ENCODE data around the gene AKR7A2.
A peak's percentile ranks its signal among the peaks of the same experiment; 100 is the strongest.

Gene AKR7A2

DNA sequence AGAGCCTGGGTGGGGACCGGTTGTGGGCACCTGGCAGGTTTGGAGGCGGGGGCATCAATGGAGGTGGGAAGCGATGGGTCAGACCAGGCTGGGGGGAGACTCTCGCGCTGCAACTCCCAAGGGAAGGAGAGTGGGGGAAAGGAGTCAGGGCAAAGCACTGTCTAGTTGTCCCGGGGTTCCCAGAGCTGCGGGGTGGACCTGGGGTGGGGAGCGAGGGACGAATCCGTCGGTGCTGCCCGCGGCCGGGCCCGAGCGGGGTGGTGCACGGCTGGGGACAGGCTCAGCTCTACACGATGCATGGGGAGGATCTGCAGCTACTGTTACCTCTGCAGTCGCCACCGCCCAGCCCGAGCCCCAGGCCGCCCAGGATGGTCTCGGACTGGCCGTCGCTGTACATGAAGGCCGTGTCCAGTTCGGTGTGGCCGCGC is 427 bp downstream of the AKR7A2 start:
- TF ChIP-seq, protein P1, sequence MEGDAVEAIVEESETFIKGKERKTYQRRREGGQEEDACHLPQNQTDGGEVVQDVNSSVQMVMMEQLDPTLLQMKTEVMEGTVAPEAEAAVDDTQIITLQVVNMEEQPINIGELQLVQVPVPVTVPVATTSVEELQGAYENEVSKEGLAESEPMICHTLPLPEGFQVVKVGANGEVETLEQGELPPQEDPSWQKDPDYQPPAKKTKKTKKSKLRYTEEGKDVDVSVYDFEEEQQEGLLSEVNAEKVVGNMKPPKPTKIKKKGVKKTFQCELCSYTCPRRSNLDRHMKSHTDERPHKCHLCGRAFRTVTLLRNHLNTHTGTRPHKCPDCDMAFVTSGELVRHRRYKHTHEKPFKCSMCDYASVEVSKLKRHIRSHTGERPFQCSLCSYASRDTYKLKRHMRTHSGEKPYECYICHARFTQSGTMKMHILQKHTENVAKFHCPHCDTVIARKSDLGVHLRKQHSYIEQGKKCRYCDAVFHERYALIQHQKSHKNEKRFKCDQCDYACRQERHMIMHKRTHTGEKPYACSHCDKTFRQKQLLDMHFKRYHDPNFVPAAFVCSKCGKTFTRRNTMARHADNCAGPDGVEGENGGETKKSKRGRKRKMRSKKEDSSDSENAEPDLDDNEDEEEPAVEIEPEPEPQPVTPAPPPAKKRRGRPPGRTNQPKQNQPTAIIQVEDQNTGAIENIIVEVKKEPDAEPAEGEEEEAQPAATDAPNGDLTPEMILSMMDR (IDR thresholded peaks at IDR 0.05; ENCODE audit: unreplicated experiment in 3 of 3), result no peak
- Mint-ChIP-seq H3K9me3 (no peaks in the 10 kb centered on the region), H3K27me3 (ENCODE audit: low read depth) (no peaks in the 10 kb centered on the region), H3K36me3 (ENCODE audit: low read depth) (peaks cover 27% of the 10 kb centered on the region), H3K4me3 (peak overlapping the region; percentile 93 to 95 (median 94)), H3K4me1 (peaks cover 31% of the 10 kb centered on the region), H3K27ac (peak overlapping the region; percentile 21 to 81 (median 56))

DNA sequence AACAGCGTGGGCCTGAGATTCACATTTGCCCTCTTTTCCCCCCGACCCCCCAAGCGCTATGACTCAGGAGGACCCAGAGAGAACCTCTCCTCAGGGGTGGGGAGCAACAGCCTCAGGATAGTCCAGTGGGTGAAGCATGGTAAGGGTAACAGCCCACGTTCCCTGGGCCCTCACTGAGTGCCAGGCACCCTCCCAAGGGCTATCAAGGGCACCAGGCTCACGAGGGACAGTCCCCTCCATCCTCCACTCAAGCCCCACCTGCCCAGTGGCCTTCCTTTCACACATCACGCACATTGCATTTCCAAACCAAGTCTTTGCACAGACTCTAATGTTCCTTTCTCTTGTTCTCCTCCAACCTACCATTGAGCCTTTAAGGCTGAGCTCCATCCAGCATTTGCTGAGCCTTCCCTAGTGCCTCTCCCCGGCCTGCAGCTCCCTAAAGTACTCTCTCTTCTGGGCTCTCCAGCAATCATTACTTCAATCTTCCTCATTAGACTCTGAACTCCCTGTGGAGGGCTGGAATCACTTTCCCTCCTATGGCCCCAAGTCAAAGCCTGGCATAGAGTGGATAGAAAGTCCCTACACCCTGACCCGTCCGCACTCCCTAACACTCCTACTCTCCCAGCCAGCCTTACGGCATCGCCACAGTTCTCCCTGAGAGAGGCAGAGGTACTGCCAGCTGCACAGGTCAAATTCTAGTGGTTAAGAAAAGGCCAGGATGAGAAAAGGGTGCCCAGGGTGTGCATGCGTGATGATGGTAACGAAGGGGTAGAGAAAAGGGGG is 1.0 kb downstream of the AKR7A2 start:
- Mint-ChIP-seq H3K4me3 (peak overlapping the region; percentile 93 to 95 (median 94)), H3K4me1 (peaks cover 28% of the 10 kb centered on the region), H3K27ac (peak overlapping the region; percentile 21 to 81 (median 56)), H3K36me3 (ENCODE audit: low read depth) (peaks cover 24% of the 10 kb centered on the region), H3K27me3 (ENCODE audit: low read depth) (no peaks in the 10 kb centered on the region), H3K9me3 (no peaks in the 10 kb centered on the region)
- TF ChIP-seq, protein P1 (IDR thresholded peaks at IDR 0.05; ENCODE audit: unreplicated experiment in 3 of 3), result no peak

DNA sequence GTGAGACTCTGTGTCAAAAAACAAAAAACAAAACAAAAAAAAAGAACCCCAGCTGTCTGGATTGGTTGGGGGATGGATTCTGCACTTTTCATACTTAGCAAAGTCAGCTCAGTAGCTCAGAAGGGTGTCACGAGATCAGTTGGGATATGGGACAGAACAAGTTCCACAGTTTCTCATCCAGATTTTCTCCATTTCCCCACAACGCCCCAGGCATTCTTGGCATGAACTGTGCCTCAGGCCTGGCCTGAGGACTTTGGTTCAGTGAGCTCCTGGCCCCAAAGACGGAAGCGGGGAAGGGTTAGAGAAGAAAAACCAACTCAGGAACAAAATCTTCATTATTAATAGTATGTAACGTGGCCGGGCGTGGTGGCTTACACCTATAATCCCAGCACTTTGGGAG is 1.9 kb downstream of the AKR7A2 start:
- TF ChIP-seq, protein P1 (IDR thresholded peaks at IDR 0.05; ENCODE audit: unreplicated experiment in 3 of 3), result no peak
- H3K27me3 Mint-ChIP-seq (ENCODE audit: low read depth), result no peaks in the 10 kb centered on the region
- peaks cover 28% of the 10 kb centered on the region for H3K36me3 Mint-ChIP-seq (ENCODE audit: low read depth)
- H3K4me3 Mint-ChIP-seq, result peak overlapping the region; percentile 93 to 95 (median 94)
- peaks cover 24% of the 10 kb centered on the region for H3K4me1 Mint-ChIP-seq
- H3K27ac Mint-ChIP-seq, result no peak overlapping the region
- H3K9me3 Mint-ChIP-seq, result no peaks in the 10 kb centered on the region

DNA sequence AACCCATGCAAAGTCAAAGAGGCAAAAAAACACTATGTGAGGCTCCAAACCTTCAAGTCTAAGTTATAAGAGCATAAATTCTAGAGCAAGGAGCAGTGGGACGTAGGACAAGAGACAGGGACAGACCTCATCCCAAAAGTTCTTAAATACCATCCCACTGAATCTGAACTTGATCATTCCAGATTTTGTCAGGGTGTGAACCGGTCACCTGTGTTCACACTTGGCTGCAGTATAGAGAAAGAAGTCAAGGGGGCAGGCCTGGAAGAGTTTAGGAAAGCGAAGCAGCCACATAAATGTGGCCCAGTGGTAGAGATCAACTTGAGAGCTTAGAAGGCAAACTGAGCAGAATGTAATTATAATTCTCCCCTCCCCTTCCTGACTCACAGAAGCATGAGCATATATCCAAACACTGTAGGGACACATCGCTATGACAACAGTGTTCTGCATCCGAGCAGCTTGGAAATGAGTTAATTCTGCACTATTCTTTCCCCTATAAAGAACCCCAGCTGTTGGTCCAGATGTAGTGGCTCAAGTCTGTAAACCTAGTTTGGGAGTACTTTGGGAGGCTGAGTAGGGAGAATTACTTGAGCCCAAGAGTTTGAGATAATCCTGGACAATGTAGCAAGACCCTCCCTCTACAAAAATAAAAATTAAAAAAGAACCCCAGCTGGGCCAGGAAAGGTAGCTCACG is 2.7 kb downstream of the AKR7A2 start:
- Mint-ChIP-seq H3K36me3 (ENCODE audit: low read depth) (peaks cover 36% of the 10 kb centered on the region), H3K4me3 (peak overlapping the region; percentile 56 to 77 (median 69)), H3K9me3 (no peaks in the 10 kb centered on the region), H3K4me1 (peaks cover 24% of the 10 kb centered on the region), H3K27ac (no peak overlapping the region), H3K27me3 (ENCODE audit: low read depth) (no peaks in the 10 kb centered on the region)
- TF ChIP-seq, protein P1 (IDR thresholded peaks at IDR 0.05; ENCODE audit: unreplicated experiment in 3 of 3), result no peak

DNA sequence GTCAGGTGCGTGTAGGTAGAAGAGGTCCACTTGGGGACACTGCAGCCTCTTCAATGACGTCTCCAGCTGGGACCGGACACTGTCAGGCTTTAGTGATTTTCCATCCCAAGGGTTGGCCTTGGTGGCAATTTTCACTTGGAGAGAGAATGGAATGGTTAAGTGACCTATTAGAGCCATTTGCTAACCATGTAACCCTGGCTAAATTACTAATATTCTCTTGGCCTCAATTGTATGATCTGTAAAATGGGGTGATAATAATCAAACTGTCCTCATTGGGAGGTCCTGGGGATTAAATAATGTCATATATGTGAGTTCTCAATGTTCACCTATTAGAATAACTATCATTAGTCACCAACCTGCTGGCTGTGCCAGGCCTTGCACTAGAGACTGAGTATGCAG is 3.4 kb downstream of the AKR7A2 start:
- no peaks in the 10 kb centered on the region for H3K9me3 Mint-ChIP-seq
- TF ChIP-seq, protein P1 (IDR thresholded peaks at IDR 0.05; ENCODE audit: unreplicated experiment in 3 of 3), result no peak
- H3K27me3 Mint-ChIP-seq (ENCODE audit: low read depth), result no peaks in the 10 kb centered on the region
- H3K4me1 Mint-ChIP-seq, result peaks cover 22% of the 10 kb centered on the region
- peak overlapping the region; percentile 56 to 77 (median 69) for H3K4me3 Mint-ChIP-seq
- H3K36me3 Mint-ChIP-seq (ENCODE audit: low read depth), result peaks cover 41% of the 10 kb centered on the region
- H3K27ac Mint-ChIP-seq, result no peak overlapping the region
